K562 (cell line): ENCODE data around the gene HEMGN. TPM values are rescaled to one million over a fixed set of nuclear protein-coding genes. Genes with fewer than 3 reads are reported as not detected.

Source experiments
- ATF1 ChIP-seq, 2 experiments: fragments of 450-650 bp in 1 of 2; IDR thresholded peaks; 2 replicates each; pipeline ENCODE4 v1.6.1; 2016; ENCODE audit warnings: missing compliant biosample characterization in 1 of 2, missing genetic modification characterization in 1 of 2
- ATF4 ChIP-seq: fragments of 450-650 bp; formaldehyde crosslinking; IDR thresholded peaks from 2 replicates; pipeline ENCODE4 v1.4.0; 2022; ENCODE audit warnings: mild to moderate bottlenecking, moderate library complexity
- BHLHE40 ChIP-seq: IDR thresholded peaks from 2 replicates; pipeline ENCODE4 v1.6.1; 2011; ENCODE audit warnings: low read length, improper control_type of control experiment
- ELK1 ChIP-seq: sonication (generic); formaldehyde crosslinking; IDR thresholded peaks from 2 replicates; pipeline ENCODE4 v1.8.1; 2022; ENCODE audit warnings: missing genetic modification reagents
- ESRRB ChIP-seq: fragments of 250-450 bp; sonication (Bioruptor Pico); IDR thresholded peaks from 2 replicates; pipeline ENCODE4 v1.5.0; 2020; ENCODE audit warnings: mild to moderate bottlenecking, moderate library complexity, borderline replicate concordance
- HLTF ChIP-seq: fragments of 450-650 bp; IDR thresholded peaks from 2 replicates; pipeline ENCODE4 v1.6.1; 2016
- KLF16 ChIP-seq: IDR thresholded peaks from 2 replicates; pipeline ENCODE4 v1.6.1; 2016; ENCODE audit warnings: antibody characterized with exemption
- MNT ChIP-seq, 2 experiments: fragments of 450-650 bp; conservative IDR thresholded peaks; 2 replicates each; pipeline ENCODE4 v1.6.1; 2017; ENCODE audit warnings: mild to moderate bottlenecking in 2 of 2, moderate library complexity in 2 of 2
- NELFE ChIP-seq: IDR thresholded peaks from 2 replicates; pipeline ENCODE4 v1.6.1; 2011; ENCODE audit warnings: mild to moderate bottlenecking; ENCODE audit not compliant: insufficient read depth, insufficient read length
- NR2C2 ChIP-seq, 2 experiments: fragments of 200-800 bp in 1 of 2; sonication (Bioruptor generic) in 1 of 2; sonication (generic) in 1 of 2; formaldehyde crosslinking in 1 of 2; IDR thresholded peaks; 2 replicates each; pipeline versions ENCODE4 v1.6.1 to v1.8.0; 2016 to 2022; ENCODE audit warnings: mild to moderate bottlenecking in 1 of 2, missing compliant biosample characterization in 1 of 2, missing genetic modification characterization in 1 of 2, missing genetic modification reagents in 1 of 2
- RB1 ChIP-seq: fragments of 450-650 bp; IDR thresholded peaks from 2 replicates; pipeline ENCODE4 v1.6.1; 2017; ENCODE audit warnings: low read depth, mild to moderate bottlenecking
- RNF2 ChIP-seq: sonication (generic); IDR thresholded peaks from 2 replicates; pipeline ENCODE4 v1.6.1; 2016
- SMC3 ChIP-seq: conservative IDR thresholded peaks from 2 replicates; pipeline ENCODE4 v1.6.1; 2011; ENCODE audit warnings: low read depth, low read length, improper control_type of control experiment; ENCODE audit not compliant: insufficient read depth
- SPI1 ChIP-seq: IDR thresholded peaks from 2 replicates; pipeline ENCODE4 v1.6.1; 2011; ENCODE audit warnings: low read depth, low read length, control low read depth, borderline replicate concordance
- THRAP3 ChIP-seq: fragments of 450-650 bp; IDR thresholded peaks from 2 replicates; pipeline ENCODE4 v1.6.1; 2016; ENCODE audit warnings: mild to moderate bottlenecking, inconsistent platforms, borderline replicate concordance
- THRB ChIP-seq: fragments of 450-650 bp; formaldehyde crosslinking; conservative IDR thresholded peaks from 2 replicates; pipeline ENCODE4 v1.4.0; 2022; ENCODE audit warnings: mild to moderate bottlenecking, missing genetic modification characterization
- ZBTB1 ChIP-seq: sonication (generic); formaldehyde crosslinking; IDR thresholded peaks from 2 replicates; pipeline ENCODE4 v1.8.1; 2023; ENCODE audit warnings: missing genetic modification reagents, low read depth, mild to moderate bottlenecking, borderline replicate concordance
- ZBTB49 ChIP-seq: sonication (generic); formaldehyde crosslinking; IDR thresholded peaks from 2 replicates; pipeline ENCODE4 v1.8.0; 2022; ENCODE audit warnings: missing genetic modification reagents, mild to moderate bottlenecking, borderline replicate concordance
- ZFP30 ChIP-seq: fragments of 250-450 bp; sonication (Bioruptor Pico); IDR thresholded peaks from 2 replicates; pipeline ENCODE4 v1.8.0; 2022; ENCODE audit warnings: moderate library complexity, mild to moderate bottlenecking, inconsistent platforms, borderline replicate concordance
- ZNF143 ChIP-seq: sonication (generic); formaldehyde crosslinking; IDR thresholded peaks from 2 replicates; pipeline ENCODE4 v1.9.0; 2022; ENCODE audit warnings: mild to moderate bottlenecking, missing genetic modification reagents
- polyA plus RNA-seq, 8 experiments: library from polyadenylated mRNA; depleted of rRNA in 4 of 8; stranded (reverse) in 5 of 8; unstranded in 3 of 8; fragments of >200 nt; fragmentation: Nextera tagmentation in 2 of 8; fragmentation: Illumina TruSeq in 1 of 8; extraction: Ambion mirVana in 2 of 8; extraction: Trizol in 1 of 8; gene quantifications; 2 replicates each; pipeline versions ENCODE4 v1.2.1 to v1.2.3, GENCODE V29; 2011 to 2014; ENCODE audit warnings: inconsistent platforms in 1 of 8, missing spikeins in 1 of 8
- total RNA-seq, 7 experiments: library from RNA; depleted of rRNA in 6 of 7; stranded (reverse); fragments of >200 nt in 6 of 7; fragmentation: Illumina TruSeq in 2 of 7; extraction: Trizol in 2 of 7; gene quantifications; 2 replicates each; pipeline versions ENCODE4 v1.2.1 to v1.2.3, GENCODE V29; 2011 to 2021; ENCODE audit warnings: low replicate concordance in 1 of 7

The HEMGN gene
- total and polyA plus RNA-seq, 9 of the 15 experiments (the other 6 are each of a cell fraction or from before 2014, with no cell fraction given): 56.3 to 258 (median 137) TPM

- no peak for TF ChIP-seq ELK1 (CRISPR knock-in tag)
- TF ChIP-seq HLTF: no peak
- TF ChIP-seq SMC3: no peak
- 0 out of 2 replicates have a peak, but pooled peaks have one; percentile 18 for TF ChIP-seq BHLHE40
- no peak for TF ChIP-seq ESRRB (CRISPR knock-in tag)
- no peak for TF ChIP-seq THRB
- peak; percentile 79 to 85 for TF ChIP-seq MNT (conservative IDR thresholded peaks at IDR 0.05)
- TF ChIP-seq NR2C2 (CRISPR knock-in tag; IDR thresholded peaks at IDR 0.05): no peak
- no peak for TF ChIP-seq NR2C2 (tag; IDR thresholded peaks at IDR 0.05)
- no peak for TF ChIP-seq NELFE
- no peak; the same call in 1 of the 2 replicates for TF ChIP-seq ATF4 (CRISPR knock-in tag)
- TF ChIP-seq KLF16: no peak
- TF ChIP-seq ZBTB49 (CRISPR knock-in tag): no peak
- no peak; the same call in 1 of the 2 replicates for TF ChIP-seq ZNF143 (CRISPR knock-in tag)
- TF ChIP-seq ZBTB1 (CRISPR knock-in tag): no peak
- no peak for TF ChIP-seq SPI1
- TF ChIP-seq ZFP30 (CRISPR knock-in tag): no peak
- TF ChIP-seq ATF1 (CRISPR knock-in tag; IDR thresholded peaks at IDR 0.05): no peak
- peak; percentile 37; the same call in 1 of the 2 replicates for TF ChIP-seq ATF1 (tag; IDR thresholded peaks at IDR 0.05)
- TF ChIP-seq RB1: no peak
- peak; percentile 26; the same call in 1 of the 2 replicates for TF ChIP-seq RNF2
- no peak for TF ChIP-seq THRAP3
Measured at GRCh38 chr9:97985058-97985861, 47.3 kb upstream of the HEMGN start (continued).
